Suprapubic skin (tissue), 4 donors: ENCODE measurements around the gene EDN3. TPM values are rescaled to one million over a fixed set of nuclear protein-coding genes. Genes with fewer than 3 reads are reported as not detected.

Experiments
- DNase-seq, 2 donors: peaks; one replicate each; pipeline ENCODE4 v3.0.0-alpha.2; 2019; ENCODE audit warnings: low spot score in 2 of 2
- H3K27ac ChIP-seq: fragments of 200-600 bp; sonication (generic); one replicate; pipeline ENCODE4 v1.5.1; 2019
- H3K27me3 ChIP-seq: fragments of 200-600 bp; sonication (generic); one replicate; pipeline ENCODE4 v1.5.1; 2019
- H3K36me3 ChIP-seq: fragments of 200-600 bp; sonication (generic); one replicate; pipeline ENCODE4 v1.5.1; 2019
- H3K4me1 ChIP-seq: fragments of 200-600 bp; sonication (generic); one replicate; pipeline ENCODE4 v1.5.1; 2019
- H3K4me3 ChIP-seq: fragments of 200-600 bp; sonication (generic); one replicate; pipeline ENCODE4 v1.5.1; 2019; ENCODE audit warnings: mild to moderate bottlenecking
- H3K9me3 ChIP-seq: fragments of 200-600 bp; sonication (generic); one replicate; pipeline ENCODE4 v1.5.1; 2019
- EP300 ChIP-seq: sonication (generic); formaldehyde crosslinking; IDR thresholded peaks from one replicate; pipeline ENCODE4 v1.6.1; 2017; ENCODE audit warnings: antibody characterized with exemption
- POLR2A ChIP-seq, 2 donors: fragments of 450-650 bp; IDR thresholded peaks; one replicate each; pipeline ENCODE4 v1.6.1; 2017; ENCODE audit warnings: antibody characterized with exemption in 2 of 2, mild to moderate bottlenecking in 2 of 2, moderate library complexity in 2 of 2
- POLR2AphosphoS5 ChIP-seq, 3 donors: sonication (generic); formaldehyde crosslinking; IDR thresholded peaks; one replicate each; pipeline ENCODE4 v1.6.1; 2017; ENCODE audit warnings: antibody characterized with exemption in 3 of 3
- WGBS: methylation state at CpG from one replicate; pipeline ENCODE4 v1.1.5; 2018; 5-methylcytosine and 5-hydroxymethylcytosine counted together
- total RNA-seq, 4 donors: library from RNA; depleted of rRNA; stranded (reverse); fragments of >200 nt; gene quantifications; one replicate each; pipeline ENCODE4 v1.1.0, GENCODE V29; 2016
- TF ChIP-seq, protein P1 (sequence below), 2 donors: fragments of 200-600 bp in 1 of 2; fragments of 450-650 bp in 1 of 2; sonication (generic) in 1 of 2; IDR thresholded peaks; one replicate each; pipeline ENCODE4 v1.5.1; 2016 to 2019; ENCODE audit warnings: antibody characterized with exemption in 2 of 2, mild to moderate bottlenecking in 1 of 2, moderate library complexity in 1 of 2

Gene EDN3
- total RNA-seq, 4 donors from 2014 or later = 0.97 to 2.4 (median 1.6) TPM

DNA sequence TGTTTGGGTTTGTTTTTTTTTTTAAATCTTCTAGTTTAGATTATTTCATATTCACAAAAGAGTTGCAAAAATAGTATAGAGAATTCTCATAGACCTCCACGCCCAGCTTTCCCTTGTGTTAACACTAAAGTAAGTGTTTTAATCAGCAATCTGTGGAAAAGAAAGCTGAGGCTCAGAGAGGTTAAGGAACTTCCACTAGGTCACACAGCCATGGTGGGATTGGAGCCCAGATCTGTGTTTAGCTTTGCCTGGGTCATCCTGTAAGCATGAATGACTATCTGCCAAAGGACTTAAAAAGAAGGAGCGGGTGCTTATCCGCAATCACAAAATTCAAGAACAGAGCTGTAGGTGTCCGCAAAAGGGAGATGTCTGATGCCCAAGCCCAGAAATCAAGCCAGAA lies 60.5 kb downstream of the EDN3 start:
- no peak for TF ChIP-seq EP300
- no peak for TF ChIP-seq POLR2A (IDR thresholded peaks at IDR 0.05)
- TF ChIP-seq, protein P1, sequence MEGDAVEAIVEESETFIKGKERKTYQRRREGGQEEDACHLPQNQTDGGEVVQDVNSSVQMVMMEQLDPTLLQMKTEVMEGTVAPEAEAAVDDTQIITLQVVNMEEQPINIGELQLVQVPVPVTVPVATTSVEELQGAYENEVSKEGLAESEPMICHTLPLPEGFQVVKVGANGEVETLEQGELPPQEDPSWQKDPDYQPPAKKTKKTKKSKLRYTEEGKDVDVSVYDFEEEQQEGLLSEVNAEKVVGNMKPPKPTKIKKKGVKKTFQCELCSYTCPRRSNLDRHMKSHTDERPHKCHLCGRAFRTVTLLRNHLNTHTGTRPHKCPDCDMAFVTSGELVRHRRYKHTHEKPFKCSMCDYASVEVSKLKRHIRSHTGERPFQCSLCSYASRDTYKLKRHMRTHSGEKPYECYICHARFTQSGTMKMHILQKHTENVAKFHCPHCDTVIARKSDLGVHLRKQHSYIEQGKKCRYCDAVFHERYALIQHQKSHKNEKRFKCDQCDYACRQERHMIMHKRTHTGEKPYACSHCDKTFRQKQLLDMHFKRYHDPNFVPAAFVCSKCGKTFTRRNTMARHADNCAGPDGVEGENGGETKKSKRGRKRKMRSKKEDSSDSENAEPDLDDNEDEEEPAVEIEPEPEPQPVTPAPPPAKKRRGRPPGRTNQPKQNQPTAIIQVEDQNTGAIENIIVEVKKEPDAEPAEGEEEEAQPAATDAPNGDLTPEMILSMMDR (IDR thresholded peaks at IDR 0.05) = no peak
- no peak for TF ChIP-seq POLR2AphosphoS5 (IDR thresholded peaks at IDR 0.05)
- no peaks in the 10 kb centered on the region for H3K4me1 ChIP-seq
- peaks cover 20% of the 10 kb centered on the region for H3K27me3 ChIP-seq
- no peak overlapping the region for H3K27ac ChIP-seq
- no peaks in the 10 kb centered on the region for H3K36me3 ChIP-seq
- 94% methylated on average over 4 of the region's 4 CpGs for WGBS
- DNase-seq = no peak
- no peaks in the 10 kb centered on the region for H3K9me3 ChIP-seq
- H3K4me3 ChIP-seq = no peak overlapping the region

DNA sequence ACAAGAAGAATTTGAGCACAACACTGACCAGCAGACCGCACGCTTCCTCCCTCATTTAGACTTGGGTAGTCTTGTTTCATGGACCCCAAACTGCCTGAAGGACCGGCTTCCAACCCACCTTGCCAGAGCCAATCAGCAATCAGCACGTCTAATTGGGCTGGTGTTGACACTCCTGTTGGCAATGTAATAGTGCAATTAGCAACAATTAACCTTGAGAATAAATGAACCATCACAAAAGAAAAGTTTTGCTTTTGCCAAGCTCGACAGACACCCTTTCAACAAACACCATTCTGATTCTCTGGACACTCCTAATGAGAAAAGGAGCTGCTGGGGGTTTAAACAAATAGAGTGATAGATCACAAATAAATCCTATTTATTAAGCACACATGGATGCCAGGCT lies 61.0 kb downstream of the EDN3 start:
- Histone ChIP-seq H3K27me3 (peaks cover 19% of the 10 kb centered on the region), H3K27ac (no peak overlapping the region), H3K9me3 (no peaks in the 10 kb centered on the region), H3K4me3 (no peak overlapping the region), H3K36me3 (no peaks in the 10 kb centered on the region), H3K4me1 (no peaks in the 10 kb centered on the region)
- TF ChIP-seq POLR2AphosphoS5 (IDR thresholded peaks at IDR 0.05) (no peak), POLR2A (IDR thresholded peaks at IDR 0.05) (no peak), EP300 (no peak)
- TF ChIP-seq, protein P1 (IDR thresholded peaks at IDR 0.05) = no peak
- 73% methylated on average over 5 of the region's 5 CpGs for WGBS
- DNase-seq = no peak

DNA sequence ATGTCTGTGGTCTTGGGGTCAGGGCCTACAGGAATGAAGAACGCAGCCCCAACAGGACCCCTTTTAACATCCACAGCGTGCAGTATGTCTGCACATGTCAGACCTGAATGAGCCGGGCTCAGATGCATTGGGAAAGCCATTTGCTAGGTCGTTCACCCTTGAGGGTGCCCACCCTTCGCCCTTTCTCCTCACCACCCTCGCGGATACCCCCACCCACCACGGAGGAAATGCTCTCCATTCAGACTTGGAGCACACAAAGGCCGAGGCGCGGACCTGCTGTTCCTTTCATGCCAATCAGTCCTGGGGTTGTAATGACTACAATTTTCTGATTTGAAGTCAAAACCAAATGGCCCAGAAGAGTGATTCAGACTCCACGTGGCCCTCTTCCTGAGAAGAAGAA lies 62.7 kb downstream of the EDN3 start:
- WGBS = 80% methylated on average over 12 of the region's 12 CpGs
- no peak overlapping the region for H3K4me3 ChIP-seq
- no peak overlapping the region for H3K27ac ChIP-seq
- no peaks in the 10 kb centered on the region for H3K36me3 ChIP-seq
- H3K4me1 ChIP-seq = no peaks in the 10 kb centered on the region
- DNase-seq = no peak
- no peaks in the 10 kb centered on the region for H3K9me3 ChIP-seq
- TF ChIP-seq POLR2A (IDR thresholded peaks at IDR 0.05) = no peak
- no peak for TF ChIP-seq EP300
- no peak for TF ChIP-seq POLR2AphosphoS5 (IDR thresholded peaks at IDR 0.05)
- TF ChIP-seq, protein P1 (IDR thresholded peaks at IDR 0.05) = no peak
- peaks cover 16% of the 10 kb centered on the region for H3K27me3 ChIP-seq

DNA sequence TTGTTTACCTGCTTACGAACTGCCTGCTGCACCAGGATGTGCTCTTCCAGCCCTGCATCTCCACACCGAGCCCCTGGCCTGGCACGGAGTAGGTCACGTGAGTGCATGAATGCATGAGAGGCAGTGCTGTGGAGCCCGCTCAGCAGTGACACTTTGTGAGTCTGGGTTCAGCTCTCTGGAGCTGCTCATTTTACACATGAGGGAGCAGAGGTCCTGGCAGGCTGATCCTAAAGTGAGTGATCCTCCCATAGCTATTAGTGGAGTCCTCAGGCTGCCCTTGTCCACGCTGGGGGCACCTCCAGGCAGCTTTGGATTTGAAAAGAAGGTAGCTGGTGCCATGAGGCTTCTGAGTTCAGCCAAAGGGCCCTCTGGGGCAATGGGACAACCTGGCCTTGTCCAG lies 64.2 kb downstream of the EDN3 start:
- H3K27ac ChIP-seq = no peak overlapping the region
- DNase-seq = no peak
- peaks cover 16% of the 10 kb centered on the region for H3K27me3 ChIP-seq
- H3K9me3 ChIP-seq = no peaks in the 10 kb centered on the region
- no peaks in the 10 kb centered on the region for H3K36me3 ChIP-seq
- H3K4me1 ChIP-seq = no peaks in the 10 kb centered on the region
- no peak for TF ChIP-seq POLR2A (IDR thresholded peaks at IDR 0.05)
- 94% methylated on average over 5 of the region's 6 CpGs for WGBS
- no peak overlapping the region for H3K4me3 ChIP-seq

DNA sequence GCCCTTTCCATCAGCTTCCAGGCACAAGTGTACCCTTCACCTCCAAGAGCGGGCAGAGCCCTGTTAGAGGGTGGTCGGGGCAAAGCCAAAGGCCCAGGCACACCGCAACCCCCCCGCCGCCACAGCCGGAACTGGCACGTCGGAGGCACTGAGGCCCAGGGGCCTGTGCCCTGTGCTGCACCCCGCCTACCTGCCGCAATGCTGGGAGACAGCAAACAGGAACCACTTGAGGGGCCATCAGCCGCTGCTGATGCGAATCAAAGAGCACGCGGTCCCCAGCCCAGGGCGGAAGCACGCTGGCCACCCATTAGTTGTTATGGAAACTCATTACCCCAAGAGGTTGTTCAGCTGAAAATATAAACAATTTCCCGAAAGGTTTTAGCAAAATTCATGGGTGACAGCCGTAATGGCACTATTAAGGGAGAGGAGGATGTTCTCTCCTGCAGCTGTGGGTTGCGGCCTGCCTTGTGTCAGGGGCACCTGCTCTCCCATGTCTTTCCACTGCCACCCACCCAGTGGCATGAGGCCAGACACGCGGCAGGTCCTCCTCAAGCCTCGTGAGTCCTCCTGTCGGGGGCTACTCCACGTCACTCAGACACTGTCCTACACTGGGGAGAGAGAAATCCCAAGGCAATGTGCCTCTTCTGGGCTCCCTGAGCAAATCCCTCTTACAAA lies 65.3 kb downstream of the EDN3 start:
- H3K4me1 ChIP-seq = no peaks in the 10 kb centered on the region
- no peak overlapping the region for H3K4me3 ChIP-seq
- no peak for TF ChIP-seq EP300
- no peak for TF ChIP-seq POLR2A (IDR thresholded peaks at IDR 0.05)
- TF ChIP-seq POLR2AphosphoS5 (IDR thresholded peaks at IDR 0.05) = no peak
- TF ChIP-seq, protein P1 (IDR thresholded peaks at IDR 0.05) = no peak
- H3K27ac ChIP-seq = no peak overlapping the region
- 91% methylated on average over 16 of the region's 24 CpGs for WGBS
- no peaks in the 10 kb centered on the region for H3K36me3 ChIP-seq
- peaks cover 15% of the 10 kb centered on the region for H3K27me3 ChIP-seq
- no peak for DNase-seq
- no peaks in the 10 kb centered on the region for H3K9me3 ChIP-seq

DNA sequence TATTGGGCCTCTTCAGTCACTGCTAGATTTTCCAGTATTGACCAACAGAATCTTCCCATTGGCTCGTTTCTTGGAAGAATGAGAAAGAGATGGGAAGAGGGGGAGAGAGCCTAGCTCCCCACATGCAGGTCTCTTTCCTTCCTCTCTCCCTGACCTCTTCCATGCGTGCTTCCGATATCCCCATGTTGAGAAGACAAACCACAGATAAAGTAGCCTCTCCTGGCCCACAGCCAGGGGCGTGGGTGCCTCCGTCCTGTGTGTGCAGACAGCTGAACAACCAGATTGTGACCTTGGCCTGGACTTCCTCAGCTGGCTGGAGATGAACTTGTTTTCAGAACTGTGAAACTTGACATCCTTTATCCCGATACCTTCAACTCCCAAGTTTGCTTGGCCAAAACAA lies 71.0 kb downstream of the EDN3 start:
- H3K27ac ChIP-seq = no peak overlapping the region
- peaks cover 7% of the 10 kb centered on the region for H3K27me3 ChIP-seq
- no peaks in the 10 kb centered on the region for H3K36me3 ChIP-seq
- no peak overlapping the region for H3K4me3 ChIP-seq
- no peak for DNase-seq
- WGBS = 57% methylated on average over 6 of the region's 6 CpGs
- H3K4me1 ChIP-seq = no peaks in the 10 kb centered on the region
- H3K9me3 ChIP-seq = no peaks in the 10 kb centered on the region
- TF ChIP-seq POLR2AphosphoS5 (IDR thresholded peaks at IDR 0.05) (no peak), EP300 (no peak), POLR2A (IDR thresholded peaks at IDR 0.05) (no peak)
- TF ChIP-seq, protein P1 (IDR thresholded peaks at IDR 0.05) = no peak
